Suprapubic skin (tissue), 3 donors: ENCODE measurements around the gene HSPA5.

ENCODE experiments used
- CTCF ChIP-seq, 2 donors: fragments of 200-600 bp in 1 of 2; fragments of 450-650 bp in 1 of 2; sonication (generic) in 1 of 2; IDR thresholded peaks; one replicate each; pipeline ENCODE4 v1.5.1; 2016 to 2019; ENCODE audit warnings: antibody characterized with exemption in 2 of 2, mild to moderate bottlenecking in 1 of 2, moderate library complexity in 1 of 2
- POLR2A ChIP-seq, 2 donors: fragments of 450-650 bp; IDR thresholded peaks; one replicate each; pipeline ENCODE4 v1.6.1; 2017; ENCODE audit warnings: antibody characterized with exemption in 2 of 2, mild to moderate bottlenecking in 2 of 2, moderate library complexity in 2 of 2

- TF ChIP-seq POLR2A (IDR thresholded peaks at IDR 0.05) (no peak), CTCF (IDR thresholded peaks at IDR 0.05) (no peak)
These were observed 27.9 kb upstream of the HSPA5 start for GRCh38 chr9:125269014-125269397.
